ENCODE measurements around the gene CDC42EP1.

Gene CDC42EP1

GRCh38 chr22:37610480-37611129 is 50.3 kb downstream of the CDC42EP1 start:
- H3K4me3 ChIP-seq (ENCODE audit: low read depth, low read length): no peak overlapping the region
- no peak for TF ChIP-seq CTCF (conservative IDR thresholded peaks at IDR 0.05; ENCODE audit: low read depth, low read length)
- DNase-seq (ENCODE audit: low read depth): no peak

GRCh38 chr22:37611207-37611606 is 50.9 kb downstream of the CDC42EP1 start:
- H3K4me3 ChIP-seq (ENCODE audit: low read depth, low read length): no peak overlapping the region
- TF ChIP-seq CTCF (conservative IDR thresholded peaks at IDR 0.05; ENCODE audit: low read depth, low read length): no peak
- no peak for DNase-seq (ENCODE audit: low read depth)

- no peak overlapping the region for H3K4me3 ChIP-seq (ENCODE audit: low read depth, low read length)
- no peak for TF ChIP-seq CTCF (conservative IDR thresholded peaks at IDR 0.05; ENCODE audit: low read depth, low read length)
- no peak for DNase-seq (ENCODE audit: low read depth)
Measured at GRCh38 chr22:37616201-37617083, 56.2 kb downstream of the CDC42EP1 start.

GRCh38 chr22:37617431-37617830 is 57.2 kb downstream of the CDC42EP1 start:
- DNase-seq (ENCODE audit: low read depth): no peak
- no peak overlapping the region for H3K4me3 ChIP-seq (ENCODE audit: low read depth, low read length)
- TF ChIP-seq CTCF (conservative IDR thresholded peaks at IDR 0.05; ENCODE audit: low read depth, low read length): no peak

GRCh38 chr22:37618072-37618656 is 57.9 kb downstream of the CDC42EP1 start:
- TF ChIP-seq CTCF (conservative IDR thresholded peaks at IDR 0.05; ENCODE audit: low read depth, low read length): no peak
- no peak overlapping the region for H3K4me3 ChIP-seq (ENCODE audit: low read depth, low read length)
- DNase-seq (ENCODE audit: low read depth): no peak

GRCh38 chr22:37618674-37619073 is 58.4 kb downstream of the CDC42EP1 start:
- TF ChIP-seq CTCF (conservative IDR thresholded peaks at IDR 0.05; ENCODE audit: low read depth, low read length): no peak
- no peak for DNase-seq (ENCODE audit: low read depth)
- no peak overlapping the region for H3K4me3 ChIP-seq (ENCODE audit: low read depth, low read length)
